Ishikawa (cell line): ENCODE measurements around the gene PDLIM1.

Experiments used
- CEBPB ChIP-seq: IDR thresholded peaks from 2 replicates; pipeline ENCODE4 v1.6.1; 2012
- CREB1 ChIP-seq: IDR thresholded peaks from 2 replicates; pipeline ENCODE4 v1.6.1; 2012; ENCODE audit warnings: low read depth
- EGR1 ChIP-seq: IDR thresholded peaks from 2 replicates; pipeline ENCODE4 v1.6.1; 2012
- EP300 ChIP-seq: IDR thresholded peaks from 2 replicates; pipeline ENCODE4 v1.6.1; 2012; ENCODE audit warnings: borderline replicate concordance
- FOXM1 ChIP-seq: IDR thresholded peaks from 2 replicates; pipeline ENCODE4 v1.6.1; 2012; ENCODE audit warnings: low read depth, borderline replicate concordance
- NFIC ChIP-seq: IDR thresholded peaks from 2 replicates; pipeline ENCODE4 v1.6.1; 2012
- RAD21 ChIP-seq: IDR thresholded peaks from 2 replicates; pipeline ENCODE4 v1.6.1; 2012; ENCODE audit warnings: low read depth
- REST ChIP-seq: IDR thresholded peaks from 2 replicates; pipeline ENCODE4 v1.6.1; 2012; ENCODE audit warnings: low read depth, mild to moderate bottlenecking
- TAF1 ChIP-seq: IDR thresholded peaks from 2 replicates; pipeline ENCODE4 v1.6.1; 2012; ENCODE audit warnings: low read depth, mild to moderate bottlenecking
- TCF12 ChIP-seq: IDR thresholded peaks from 2 replicates; pipeline ENCODE4 v1.6.1; 2012; ENCODE audit warnings: low read depth
- TEAD4 ChIP-seq: IDR thresholded peaks from 2 replicates; pipeline ENCODE4 v1.6.1; 2012
- USF1 ChIP-seq: IDR thresholded peaks from 2 replicates; pipeline ENCODE4 v1.6.1; 2012
- YY1 ChIP-seq: IDR thresholded peaks from 2 replicates; pipeline ENCODE4 v1.6.1; 2012; ENCODE audit warnings: low read depth
- ZBTB7A ChIP-seq: IDR thresholded peaks from 2 replicates; pipeline ENCODE4 v1.6.1; 2012; ENCODE audit warnings: low read depth
- TF ChIP-seq, protein P1 (sequence below): IDR thresholded peaks from 2 replicates; pipeline ENCODE4 v1.6.1; 2012

Gene PDLIM1

GRCh38 chr10:95286707-95287106, 4.1 kb downstream of the PDLIM1 start:
- TF ChIP-seq YY1 (no peak), TEAD4 (no peak), CREB1 (no peak), EP300 (no peak)

DNA sequence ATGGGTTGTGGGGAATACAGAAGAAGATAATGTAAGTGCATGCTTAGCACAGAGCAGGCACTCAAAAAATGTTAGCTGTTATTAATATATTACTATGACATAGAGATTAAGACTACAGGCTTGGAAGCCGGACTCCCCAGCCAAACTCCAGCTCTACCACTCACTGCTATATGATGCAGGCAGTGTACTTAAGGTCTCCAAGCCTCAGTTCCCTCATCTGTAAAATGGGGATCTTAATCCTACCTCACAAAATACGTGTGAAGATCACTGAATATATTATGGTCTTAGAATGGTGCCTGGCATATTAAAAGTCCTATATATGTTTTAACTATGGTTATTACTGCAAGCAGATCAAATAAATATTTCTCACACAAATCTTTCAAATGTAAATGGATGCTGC, 5.2 kb downstream of the PDLIM1 start:
- TF ChIP-seq USF1 (no peak), EGR1 (no peak), RAD21 (no peak), FOXM1 (no peak), YY1 (no peak), EP300 (no peak), TCF12 (no peak), REST (no peak), CREB1 (no peak), NFIC (no peak), ZBTB7A (no peak), TAF1 (no peak), CEBPB (no peak), TEAD4 (no peak)
- TF ChIP-seq, protein P1, sequence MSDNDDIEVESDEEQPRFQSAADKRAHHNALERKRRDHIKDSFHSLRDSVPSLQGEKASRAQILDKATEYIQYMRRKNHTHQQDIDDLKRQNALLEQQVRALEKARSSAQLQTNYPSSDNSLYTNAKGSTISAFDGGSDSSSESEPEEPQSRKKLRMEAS = no peak

- TF ChIP-seq RAD21 = no peak
- no peak for TF ChIP-seq USF1
- TF ChIP-seq EP300 = no peak
- no peak for TF ChIP-seq TAF1
- TF ChIP-seq FOXM1 = no peak
- TF ChIP-seq NFIC = no peak
- TF ChIP-seq REST = no peak
- no peak for TF ChIP-seq CEBPB
- TF ChIP-seq YY1 = no peak
- no peak for TF ChIP-seq ZBTB7A
These were observed 6.0 kb downstream of the PDLIM1 start for GRCh38 chr10:95284807-95285206.

GRCh38 chr10:95282107-95282506, 8.7 kb downstream of the PDLIM1 start:
- TF ChIP-seq RAD21 (no peak), FOXM1 (no peak)

GRCh38 chr10:95281206-95281605, 9.6 kb downstream of the PDLIM1 start:
- TF ChIP-seq USF1 (no peak), CREB1 (no peak), REST (no peak), TCF12 (no peak), FOXM1 (no peak), RAD21 (no peak), TEAD4 (no peak), YY1 (no peak), CEBPB (no peak), EGR1 (no peak), ZBTB7A (no peak), TAF1 (no peak), EP300 (no peak), NFIC (no peak)
- TF ChIP-seq, protein P1 = no peak
